GM12891 (cell line): Measurements from ENCODE around the gene RPL32.

ENCODE experiments used
- PAX5 ChIP-seq: IDR thresholded peaks from 2 replicates; pipeline ENCODE4 v1.6.1; 2011; ENCODE audit warnings: low read length, moderate library complexity, mild to moderate bottlenecking; ENCODE audit not compliant: insufficient read depth, severe bottlenecking
- POLR2A ChIP-seq: IDR thresholded peaks from 2 replicates; pipeline ENCODE4 v1.6.1; 2011; ENCODE audit warnings: low read depth, low read length, control low read depth
- POLR2AphosphoS5 ChIP-seq: IDR thresholded peaks from 2 replicates; pipeline ENCODE4 v1.6.1; 2011; ENCODE audit warnings: low read depth, low read length, control low read depth
- POU2F2 ChIP-seq: IDR thresholded peaks from 2 replicates; pipeline ENCODE4 v1.6.1; 2011; ENCODE audit warnings: low read depth, mild to moderate bottlenecking, control low read depth, low read length, moderate library complexity
- SPI1 ChIP-seq: IDR thresholded peaks from 2 replicates; pipeline ENCODE4 v1.6.1; 2011; ENCODE audit warnings: low read depth, low read length, control low read depth
- TAF1 ChIP-seq: IDR thresholded peaks from 2 replicates; pipeline ENCODE4 v1.6.1; 2011; ENCODE audit warnings: low read depth, low read length, control low read depth

- TF ChIP-seq POLR2A (no peak), TAF1 (no peak), POLR2AphosphoS5 (no peak), SPI1 (no peak), POU2F2 (no peak), PAX5 (no peak)
Observed at GRCh38 chr3:12840591-12841148, 695 bp downstream of the RPL32 start.
